GM19395 (cell line): ENCODE data around the gene NCF4.

ENCODE experiments used
- ATAC-seq: cut with Tn5 transposase; IDR thresholded peaks from one replicate; pipeline ENCODE4 v1.9.1; 2021; ENCODE audit warnings: mild to moderate bottlenecking, moderate library complexity; ENCODE audit not compliant: unreplicated experiment

The NCF4 gene

GRCh38 chr22:36860821-36861659, at the start of gene NCF4:
NCF4 (plus strand) TSS chr22:36861006; CDS start chr22:36861172, 166 bp downstream.
- ATAC-seq: peak; percentile 75

GRCh38 chr22:36811094-36811800, 49.6 kb upstream of the NCF4 start:
- no peak for ATAC-seq

GRCh38 chr22:36814801-36815200, 46.0 kb upstream of the NCF4 start:
- ATAC-seq: no peak

- ATAC-seq: no peak
Measured at GRCh38 chr22:36815558-36816338, 45.1 kb upstream of the NCF4 start.

- ATAC-seq: no peak
Measured at GRCh38 chr22:36816339-36816635, 44.5 kb upstream of the NCF4 start.

- ATAC-seq: no peak
Measured at GRCh38 chr22:36816636-36817524, 43.9 kb upstream of the NCF4 start, which contains the start of gene PVALB. PVALB (minus strand) TSS chr22:36817035; CDS start chr22:36817005, 30 bp downstream.

- no peak for ATAC-seq
Measured at GRCh38 chr22:36817525-36817848, 43.3 kb upstream of the NCF4 start.

GRCh38 chr22:36818010-36818642, 42.7 kb upstream of the NCF4 start:
- no peak for ATAC-seq

GRCh38 chr22:36819112-36819511, 41.7 kb upstream of the NCF4 start:
- ATAC-seq: no peak

- no peak for ATAC-seq
Measured at GRCh38 chr22:36822581-36822980, 38.2 kb upstream of the NCF4 start.

- no peak for ATAC-seq
Measured at GRCh38 chr22:36823186-36823839, 37.5 kb upstream of the NCF4 start.

- ATAC-seq: no peak
Measured at GRCh38 chr22:36824655-36825054, 36.2 kb upstream of the NCF4 start.

- no peak for ATAC-seq
Measured at GRCh38 chr22:36826262-36826661, 34.5 kb upstream of the NCF4 start.

GRCh38 chr22:36828815-36829214, 32.0 kb upstream of the NCF4 start:
- no peak for ATAC-seq

GRCh38 chr22:36829370-36830002, 31.3 kb upstream of the NCF4 start:
- ATAC-seq: no peak

GRCh38 chr22:36830601-36831000, 30.2 kb upstream of the NCF4 start:
- no peak for ATAC-seq

- no peak for ATAC-seq
Measured at GRCh38 chr22:36831206-36831605, 29.6 kb upstream of the NCF4 start.

GRCh38 chr22:36831717-36832116, 29.1 kb upstream of the NCF4 start:
- no peak for ATAC-seq

- ATAC-seq: no peak
Measured at GRCh38 chr22:36833073-36833472, 27.7 kb upstream of the NCF4 start.
